ENCODE data around the gene FOXP1.

Gene FOXP1

DNA sequence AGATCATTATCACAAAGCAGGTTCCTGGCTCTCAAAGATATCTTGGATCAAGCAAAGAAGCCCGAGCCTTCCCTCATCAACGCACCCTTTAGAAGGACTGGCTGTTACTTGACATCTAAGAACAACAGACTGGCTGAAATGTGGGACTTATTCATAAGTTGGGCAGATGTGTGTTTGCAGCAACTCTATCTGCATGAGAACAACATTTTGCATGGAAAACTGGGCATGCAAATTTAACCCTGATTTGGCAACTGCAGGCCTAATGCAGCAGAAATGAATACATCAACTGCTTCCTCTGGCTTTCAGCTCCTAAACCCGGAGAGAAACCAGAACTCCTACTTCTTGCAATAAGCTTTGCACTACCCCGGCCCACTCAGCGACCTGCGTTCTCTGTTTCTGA lies 35.0 kb upstream of the FOXP1 start:
- no peaks in the 10 kb centered on the region for H3K9me2 ChIP-seq (ENCODE audit: low read depth, low read length)
- no peaks in the 10 kb centered on the region for H4K20me1 ChIP-seq (ENCODE audit: insufficient read depth, low read length)
- no peaks in the 10 kb centered on the region for H3K79me2 ChIP-seq (ENCODE audit: insufficient read depth, low read length)
- TF ChIP-seq CTCF (IDR thresholded peaks at IDR 0.05; ENCODE audit: low read length) (no peak), EZH2 (IDR thresholded peaks at IDR 0.05; ENCODE audit: borderline replicate concordance, low read length) (no peak)
- H3K27ac ChIP-seq (ENCODE audit: low read depth, low read length, poor library complexity, severe bottlenecking), result no peak overlapping the region
- no peaks in the 10 kb centered on the region for H3K36me3 ChIP-seq (ENCODE audit: insufficient read depth, low read length)
- H3K27me3 ChIP-seq (ENCODE audit: insufficient read depth, low read length), result no peaks in the 10 kb centered on the region; the same call in 1 of the 2 replicates
- H3K9ac ChIP-seq (ENCODE audit: low read length), result no peak overlapping the region
- no peaks in the 10 kb centered on the region for H3K9me3 ChIP-seq (ENCODE audit: low read length)
- no peak overlapping the region for H2AFZ ChIP-seq (ENCODE audit: low read length)
- H3F3A ChIP-seq (ENCODE audit: insufficient read depth, low read length), result no peaks in the 10 kb centered on the region
- no peak overlapping the region for H3K4me2 ChIP-seq (ENCODE audit: low read length)
- H3K4me1 ChIP-seq (ENCODE audit: insufficient read depth, low read length, severe bottlenecking), result no peaks in the 10 kb centered on the region
- H3K4me3 ChIP-seq (ENCODE audit: low read depth, low read length, poor library complexity, severe bottlenecking), result no peak overlapping the region

DNA sequence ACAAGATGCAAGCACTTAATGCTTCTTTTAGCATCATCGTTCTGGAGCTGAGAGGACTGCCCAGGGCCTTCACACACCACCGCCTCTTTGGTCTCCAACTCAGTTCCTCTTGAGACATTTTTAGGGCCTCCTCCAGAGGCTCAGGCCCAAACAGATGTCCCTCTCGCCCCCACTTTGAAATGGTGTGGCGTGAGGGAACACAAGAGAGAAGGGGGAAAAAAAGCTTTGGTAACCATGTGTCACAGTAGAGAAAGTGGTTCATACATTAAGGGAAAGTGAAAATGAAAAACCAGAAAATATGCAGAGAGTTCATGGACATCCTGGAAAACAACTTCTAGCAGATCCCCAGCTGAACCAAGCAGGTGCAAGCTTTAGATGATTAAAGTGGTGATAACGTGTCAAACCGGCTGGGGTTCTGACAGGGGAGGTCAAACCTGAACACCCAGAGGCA lies 33.1 kb upstream of the FOXP1 start:
- Histone ChIP-seq H3K9me3 (ENCODE audit: low read length) (no peaks in the 10 kb centered on the region), H3K79me2 (ENCODE audit: insufficient read depth, low read length) (no peaks in the 10 kb centered on the region), H3K36me3 (ENCODE audit: insufficient read depth, low read length) (no peaks in the 10 kb centered on the region), H3K9ac (ENCODE audit: low read length) (no peak overlapping the region), H2AFZ (ENCODE audit: low read length) (no peak overlapping the region), H3K27me3 (ENCODE audit: insufficient read depth, low read length) (peaks cover 2% of the 10 kb centered on the region; the same call in 1 of the 2 replicates), H4K20me1 (ENCODE audit: insufficient read depth, low read length) (no peaks in the 10 kb centered on the region), H3K27ac (ENCODE audit: low read depth, low read length, poor library complexity, severe bottlenecking) (no peak overlapping the region), H3F3A (ENCODE audit: insufficient read depth, low read length) (no peaks in the 10 kb centered on the region), H3K9me2 (ENCODE audit: low read depth, low read length) (no peaks in the 10 kb centered on the region), H3K4me3 (ENCODE audit: low read depth, low read length, poor library complexity, severe bottlenecking) (no peak overlapping the region), H3K4me2 (ENCODE audit: low read length) (no peak overlapping the region), H3K4me1 (ENCODE audit: insufficient read depth, low read length, severe bottlenecking) (no peaks in the 10 kb centered on the region)
- no peak for TF ChIP-seq EZH2 (IDR thresholded peaks at IDR 0.05; ENCODE audit: borderline replicate concordance, low read length)
- TF ChIP-seq CTCF (IDR thresholded peaks at IDR 0.05; ENCODE audit: low read length), result no peak

DNA sequence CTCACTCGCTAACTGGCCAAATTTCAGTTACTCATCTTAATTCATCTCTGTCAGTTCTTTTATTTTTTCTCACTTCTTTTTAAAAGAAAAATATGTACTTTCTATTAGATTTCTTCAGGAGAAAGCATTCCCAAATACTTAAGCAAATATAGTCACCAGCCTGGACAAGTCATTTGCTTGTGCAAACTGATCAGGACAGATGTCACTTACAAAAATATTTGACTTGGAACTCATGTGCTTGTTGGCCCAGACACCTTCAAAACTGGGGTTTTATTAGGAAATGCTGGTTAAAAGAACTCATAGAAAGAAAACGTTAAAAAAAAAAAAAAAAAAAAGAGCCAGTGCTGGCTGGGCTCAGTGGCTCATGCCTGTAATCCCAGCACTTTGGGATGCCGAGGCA lies 31.3 kb upstream of the FOXP1 start:
- TF ChIP-seq EZH2 (IDR thresholded peaks at IDR 0.05; ENCODE audit: borderline replicate concordance, low read length), result no peak
- no peak for TF ChIP-seq CTCF (IDR thresholded peaks at IDR 0.05; ENCODE audit: low read length)
- H3K9me3 ChIP-seq (ENCODE audit: low read length), result 0 out of 2 replicates have a peak, but pooled peaks cover 3% of the 10 kb centered on the region
- no peak overlapping the region for H2AFZ ChIP-seq (ENCODE audit: low read length)
- H3K9ac ChIP-seq (ENCODE audit: low read length), result no peak overlapping the region
- H3K9me2 ChIP-seq (ENCODE audit: low read depth, low read length), result no peaks in the 10 kb centered on the region
- H3F3A ChIP-seq (ENCODE audit: insufficient read depth, low read length), result no peaks in the 10 kb centered on the region
- peaks cover 7% of the 10 kb centered on the region; the same call in 1 of the 2 replicates for H3K27me3 ChIP-seq (ENCODE audit: insufficient read depth, low read length)
- H3K79me2 ChIP-seq (ENCODE audit: insufficient read depth, low read length), result no peaks in the 10 kb centered on the region
- H3K4me2 ChIP-seq (ENCODE audit: low read length), result no peak overlapping the region
- no peaks in the 10 kb centered on the region for H4K20me1 ChIP-seq (ENCODE audit: insufficient read depth, low read length)
- H3K4me1 ChIP-seq (ENCODE audit: insufficient read depth, low read length, severe bottlenecking), result no peaks in the 10 kb centered on the region
- H3K27ac ChIP-seq (ENCODE audit: low read depth, low read length, poor library complexity, severe bottlenecking), result no peak overlapping the region
- no peak overlapping the region for H3K4me3 ChIP-seq (ENCODE audit: low read depth, low read length, poor library complexity, severe bottlenecking)
- no peaks in the 10 kb centered on the region for H3K36me3 ChIP-seq (ENCODE audit: insufficient read depth, low read length)
